GM18505 (cell line): ENCODE data around the gene DPH7.

Experiments used
- ATAC-seq: cut with Tn5 transposase; IDR thresholded peaks from one replicate; pipeline ENCODE4 v1.9.1; 2021; ENCODE audit not compliant: unreplicated experiment
- POLR2A ChIP-seq: IDR thresholded peaks from 4 replicates; pipeline ENCODE4 v1.6.1; 2011; ENCODE audit warnings: borderline replicate concordance; ENCODE audit not compliant: insufficient read depth, insufficient read length; ENCODE audit errors: extremely low read depth

Gene DPH7

DNA sequence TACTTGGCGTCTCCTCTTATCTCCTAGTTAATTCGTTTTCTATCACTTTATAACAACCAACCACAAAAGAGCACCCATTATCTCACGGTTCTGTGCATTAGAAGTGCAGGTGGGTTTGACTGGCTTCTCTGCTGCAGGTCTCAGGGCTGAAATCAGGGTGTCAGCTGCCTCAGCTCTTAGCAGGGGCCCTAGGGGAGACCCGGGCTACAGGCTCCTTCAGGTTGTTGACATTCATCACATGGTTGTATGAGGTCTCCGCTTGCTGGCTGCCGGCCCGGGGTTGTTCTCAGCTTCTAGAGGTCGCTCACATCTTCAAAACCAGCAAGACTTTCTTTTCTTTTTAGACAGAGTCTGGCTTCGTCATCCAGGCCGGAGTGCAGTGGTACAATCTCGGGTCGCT lies 14.5 kb upstream of the DPH7 start:
- no peak for TF ChIP-seq POLR2A
- ATAC-seq: no peak

DNA sequence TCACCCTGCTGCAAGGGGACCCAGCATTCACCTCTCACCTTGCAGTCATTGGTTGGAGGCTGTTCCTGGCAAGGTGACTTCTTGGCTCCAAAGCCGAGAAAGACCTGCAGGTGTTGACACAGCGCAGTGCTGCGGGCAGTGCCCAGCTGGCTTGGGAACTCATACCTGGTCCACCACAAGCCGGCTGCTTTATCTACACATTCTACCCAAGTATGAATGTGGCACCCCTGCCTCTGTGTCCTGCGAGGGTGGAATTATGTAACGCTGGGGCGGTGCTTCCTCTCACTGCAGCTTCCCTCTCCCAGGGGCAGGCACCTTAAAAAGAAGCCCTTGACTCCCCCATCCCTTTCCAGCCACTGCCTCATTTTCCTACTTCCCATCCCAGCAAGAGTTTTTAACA lies 14.0 kb upstream of the DPH7 start:
- no peak for TF ChIP-seq POLR2A
- ATAC-seq: no peak

DNA sequence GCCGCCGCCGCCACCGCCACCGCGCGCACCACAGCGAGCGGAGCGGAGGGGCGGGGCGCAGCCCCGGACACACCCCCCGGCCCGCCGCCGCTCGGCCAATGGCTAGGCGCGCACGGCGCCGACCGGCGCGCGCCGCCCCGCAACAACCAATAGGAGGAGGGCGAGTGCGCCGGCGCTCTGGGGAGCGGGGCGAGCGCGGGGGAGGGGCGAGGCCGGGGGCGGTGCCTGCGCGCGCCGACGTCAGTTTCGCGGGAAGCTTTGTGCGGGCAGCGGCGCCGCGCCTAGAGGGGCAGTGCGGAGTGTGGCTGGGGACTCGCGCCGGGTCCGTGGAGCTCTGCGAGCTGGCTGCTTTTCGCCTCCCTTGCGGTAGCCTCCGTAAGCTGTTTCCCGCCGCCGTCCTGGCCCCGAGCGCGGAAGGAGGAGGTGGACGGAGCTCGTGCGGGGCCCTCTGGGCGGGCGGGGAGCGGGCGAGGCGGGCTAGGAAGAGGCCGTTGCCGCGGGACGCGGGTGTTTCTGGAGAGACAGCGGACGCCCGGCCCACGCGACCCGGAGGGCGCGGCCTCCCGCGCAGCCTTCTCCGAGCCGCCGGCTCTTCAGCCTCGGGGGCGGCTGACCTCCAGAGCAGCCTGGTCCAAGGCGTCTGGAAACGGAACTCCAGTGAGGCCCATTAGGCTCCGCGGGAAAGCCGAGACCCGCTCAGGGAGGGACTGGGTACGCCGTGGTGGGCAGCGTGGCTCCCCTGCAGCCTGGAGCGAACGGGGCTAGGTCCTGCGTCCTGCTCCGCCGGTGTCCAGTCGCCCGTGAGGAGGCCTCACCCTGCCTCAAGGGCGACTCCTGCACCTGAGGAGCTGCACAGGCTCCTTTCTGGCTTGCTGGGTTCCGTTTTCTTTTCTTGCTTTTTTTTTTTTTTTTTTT lies 12.0 kb upstream of the DPH7 start, which contains the start of gene ZMYND19:
ZMYND19 (minus strand) TSS at position 44 of the 915 bp plus-strand sequence. CDS start 249 bp downstream, outside the sequence.
- peak; percentile 83 for ATAC-seq
- TF ChIP-seq POLR2A: peak; percentile 29

DNA sequence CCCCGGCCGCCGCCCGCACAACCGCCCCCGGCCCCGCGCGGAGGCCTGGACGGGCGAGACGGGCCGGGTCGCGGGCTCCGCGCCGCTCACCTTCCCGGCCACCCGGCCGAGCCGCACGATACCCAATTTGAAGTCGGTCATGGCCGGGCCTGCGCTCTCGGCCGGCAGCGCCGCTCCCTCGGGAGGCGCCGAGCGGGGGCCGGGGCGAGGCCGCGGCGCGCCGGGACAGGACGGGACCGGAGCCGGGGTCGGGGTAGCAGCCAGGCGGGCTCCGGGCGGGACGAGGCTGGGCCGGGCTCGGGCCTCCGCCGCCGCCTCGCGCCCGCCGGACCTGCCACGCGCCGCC lies 11.4 kb upstream of the DPH7 start:
- ATAC-seq: peak; percentile 39
- TF ChIP-seq POLR2A: no peak

DNA sequence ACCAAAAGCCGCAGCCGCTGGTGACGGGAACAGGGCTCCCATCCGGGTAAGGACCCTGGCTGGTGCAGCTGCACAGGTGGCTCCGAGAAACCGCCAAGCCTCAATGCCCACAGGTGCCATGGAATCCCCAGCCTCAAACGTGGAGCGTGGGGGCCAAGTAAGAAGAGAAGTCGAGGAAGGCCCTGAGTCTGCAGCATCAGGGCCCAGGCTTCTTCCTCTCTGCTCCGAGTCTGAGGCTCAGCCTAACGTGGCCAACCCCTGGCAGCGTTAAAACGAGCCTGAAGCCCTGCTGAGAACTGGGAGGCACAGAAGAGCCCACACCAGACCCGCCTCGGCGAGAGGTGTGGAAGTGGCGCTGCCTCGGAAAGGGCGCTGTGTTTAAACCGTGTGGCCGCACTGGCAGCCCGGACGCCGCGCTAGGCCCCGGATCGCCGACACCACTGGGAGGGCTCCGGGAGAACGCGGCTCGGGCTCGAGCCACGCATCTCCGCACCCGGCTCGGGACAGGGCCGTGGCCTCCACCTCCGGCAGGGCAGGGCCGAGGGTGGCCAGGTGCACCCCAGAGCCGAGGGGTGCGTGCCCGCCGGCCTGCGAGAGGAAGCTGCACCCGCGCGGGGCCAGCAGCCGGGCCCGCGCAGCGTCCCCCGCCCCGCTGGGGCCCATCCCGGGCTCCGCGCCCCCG lies 10.9 kb upstream of the DPH7 start:
- ATAC-seq: peak; percentile 27
- TF ChIP-seq POLR2A: no peak

DNA sequence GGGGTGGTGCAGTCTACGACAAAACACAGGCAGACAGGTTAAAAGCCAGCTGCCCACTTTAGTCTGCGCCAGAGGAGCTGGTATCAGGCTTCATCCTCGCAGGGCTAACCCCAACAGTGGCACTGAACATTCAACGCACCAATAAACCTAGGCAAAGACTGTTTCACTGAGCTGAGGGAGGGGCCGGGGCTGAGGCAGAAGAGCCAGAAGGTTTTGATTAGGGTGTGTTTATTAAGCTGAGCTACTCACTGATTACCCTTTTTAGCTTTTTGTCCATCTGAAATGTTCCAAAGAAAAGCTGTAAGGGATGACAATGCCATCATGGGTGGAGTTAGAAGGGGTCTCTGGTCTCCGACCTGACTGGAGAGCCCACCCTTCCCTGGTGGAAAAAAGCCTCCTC lies 10.2 kb upstream of the DPH7 start:
- no peak for TF ChIP-seq POLR2A
- ATAC-seq: no peak

DNA sequence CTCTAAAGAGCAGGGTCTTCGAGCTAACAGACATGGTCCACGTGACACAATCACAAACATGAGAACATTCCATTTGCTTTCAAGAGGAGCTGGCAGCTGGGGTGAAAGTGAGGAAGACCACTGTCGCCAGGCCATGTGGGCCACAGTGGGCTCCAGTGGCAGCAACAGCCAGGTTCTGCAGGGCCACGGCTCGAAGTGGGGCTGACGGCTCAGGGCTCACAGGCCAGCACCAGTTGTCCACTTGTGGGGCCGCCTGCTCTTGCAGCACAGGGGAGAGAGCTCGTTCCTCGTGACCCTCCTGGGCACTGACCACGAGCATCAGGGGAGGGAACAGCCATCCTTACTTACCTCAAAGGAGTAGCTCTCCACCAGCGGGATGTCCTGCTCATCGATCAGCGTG lies 9.6 kb upstream of the DPH7 start:
- no peak for ATAC-seq
- TF ChIP-seq POLR2A: no peak

DNA sequence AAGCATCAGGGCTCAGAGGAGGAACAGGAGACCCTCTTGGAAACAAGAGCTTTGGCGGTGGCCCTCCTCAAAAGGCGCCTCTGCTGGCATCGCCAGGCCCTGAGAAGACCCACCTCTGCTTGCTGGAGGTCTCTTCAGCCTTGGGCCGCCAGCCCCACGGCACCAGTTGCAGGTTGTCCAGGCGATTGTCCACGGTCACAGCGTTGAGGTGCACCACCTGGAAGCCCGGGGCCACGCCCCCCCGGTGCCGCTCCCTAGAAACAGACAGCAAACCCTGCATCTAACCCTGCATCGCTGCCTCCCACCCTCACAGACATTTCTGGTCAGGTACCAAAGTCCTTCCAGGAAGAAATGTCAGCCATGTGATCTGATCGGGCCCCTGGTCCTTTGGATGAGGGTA lies 8.1 kb upstream of the DPH7 start:
- no peak for TF ChIP-seq POLR2A
- no peak for ATAC-seq

DNA sequence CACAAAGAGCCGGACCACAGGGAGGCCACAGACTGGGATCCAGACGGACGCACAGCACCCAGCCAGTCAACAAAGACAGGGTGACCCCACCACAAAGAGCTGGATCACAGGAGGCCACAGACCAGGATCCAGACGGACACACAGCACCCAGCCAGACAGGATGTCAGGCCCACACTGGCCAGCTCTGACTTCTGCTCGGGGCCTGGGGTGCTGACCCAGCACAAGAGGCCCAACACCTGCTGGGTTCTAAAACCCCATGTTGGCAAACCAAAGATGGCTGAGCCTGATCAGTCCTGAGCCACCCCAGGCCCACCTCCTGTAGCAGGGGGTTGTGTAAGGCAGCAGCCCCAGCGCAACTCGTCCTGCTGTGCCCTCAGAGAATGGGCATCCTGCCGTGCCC lies 5.2 kb upstream of the DPH7 start:
- no peak for ATAC-seq
- no peak for TF ChIP-seq POLR2A

DNA sequence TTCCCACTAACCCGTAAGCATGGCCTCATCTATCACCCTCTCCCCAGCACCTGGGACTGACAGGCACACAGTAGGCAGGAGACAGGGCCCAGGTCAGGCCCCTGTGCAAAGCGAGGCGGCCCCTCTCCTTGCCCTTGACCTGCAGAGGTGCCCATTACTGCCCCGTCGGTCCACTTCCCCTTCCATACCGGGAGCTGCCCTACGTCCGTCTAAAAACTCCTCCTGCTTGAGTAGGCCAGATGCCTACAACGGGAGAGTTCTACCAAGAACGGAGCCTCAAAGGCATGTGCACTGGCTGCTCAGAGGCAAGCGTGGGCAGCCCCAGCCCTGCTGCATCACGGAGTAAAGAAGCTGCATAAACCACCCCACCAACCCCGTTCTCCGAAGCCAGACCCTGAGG lies 4.6 kb upstream of the DPH7 start:
- TF ChIP-seq POLR2A: no peak
- no peak for ATAC-seq

DNA sequence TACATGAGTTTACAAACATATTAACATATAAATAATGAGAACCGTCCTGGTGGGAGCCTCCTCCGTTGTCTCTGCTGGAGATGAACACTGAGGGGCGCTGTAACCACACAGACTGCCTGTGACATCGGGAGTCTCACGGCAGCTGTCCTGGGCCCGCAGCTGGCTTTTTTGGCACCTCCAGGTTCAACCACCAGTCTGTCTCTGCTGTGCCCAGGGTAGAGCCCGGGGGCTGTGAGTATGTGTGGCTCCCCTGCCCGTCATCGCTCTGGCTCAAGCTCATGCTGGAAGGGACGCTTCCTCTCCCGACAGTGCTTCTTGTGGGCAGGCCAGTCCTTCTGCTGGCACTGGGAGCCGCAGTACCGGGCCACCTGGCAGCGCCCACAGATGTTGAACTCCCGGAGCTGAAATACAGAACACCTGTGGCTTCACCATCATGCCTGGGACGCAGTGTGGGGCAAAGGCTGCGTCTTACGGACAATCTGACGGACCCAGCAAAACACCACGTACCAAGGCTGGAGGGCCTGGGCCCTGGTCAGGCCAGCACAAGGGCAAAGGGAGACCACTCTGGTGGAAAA lies 3.6 kb upstream of the DPH7 start:
- TF ChIP-seq POLR2A: no peak
- no peak for ATAC-seq

DNA sequence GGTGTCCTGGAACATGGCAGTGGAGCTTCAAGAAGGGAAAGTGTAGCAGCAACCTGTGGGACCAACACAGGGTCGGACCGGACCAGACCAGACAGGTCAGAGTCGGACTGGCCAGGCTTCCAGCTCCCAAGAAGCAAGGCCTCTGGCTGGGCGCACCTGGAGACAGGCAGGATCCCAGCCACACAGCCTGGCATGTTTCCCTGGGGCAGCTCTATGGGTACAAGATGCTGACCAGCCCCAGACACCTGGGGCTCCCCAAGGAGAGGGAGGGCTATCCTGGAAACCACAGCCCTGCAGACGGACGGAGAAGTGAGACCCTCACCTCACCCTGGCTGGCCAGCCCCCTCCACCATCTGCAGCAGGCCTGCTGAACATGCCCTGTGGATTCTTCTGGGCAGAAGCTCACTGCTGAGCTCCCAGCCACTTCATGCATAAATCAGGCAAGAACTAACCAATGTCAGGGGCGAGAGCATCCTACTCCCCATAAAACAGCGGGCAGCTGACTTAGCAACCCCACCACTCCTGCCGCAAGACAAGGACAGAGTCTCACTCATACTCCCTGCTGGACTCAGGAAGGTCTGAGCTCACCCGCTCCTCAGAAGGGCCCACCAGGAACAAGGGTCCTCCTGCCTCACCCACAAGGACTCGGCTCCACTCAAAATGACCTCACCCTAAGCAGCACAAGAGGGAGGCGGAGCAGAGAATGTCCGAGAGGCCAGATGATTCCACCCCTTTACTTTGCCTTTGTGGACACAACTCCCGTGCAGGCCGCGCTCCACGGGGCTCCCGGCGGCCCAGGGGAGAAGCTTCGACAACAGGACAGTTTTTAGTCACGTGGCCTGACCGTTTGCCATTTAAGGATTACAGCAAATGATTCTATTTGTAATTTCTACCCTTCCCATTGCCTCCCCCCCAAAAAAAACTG lies 2.9 kb upstream of the DPH7 start:
- no peak for ATAC-seq
- TF ChIP-seq POLR2A: no peak

DNA sequence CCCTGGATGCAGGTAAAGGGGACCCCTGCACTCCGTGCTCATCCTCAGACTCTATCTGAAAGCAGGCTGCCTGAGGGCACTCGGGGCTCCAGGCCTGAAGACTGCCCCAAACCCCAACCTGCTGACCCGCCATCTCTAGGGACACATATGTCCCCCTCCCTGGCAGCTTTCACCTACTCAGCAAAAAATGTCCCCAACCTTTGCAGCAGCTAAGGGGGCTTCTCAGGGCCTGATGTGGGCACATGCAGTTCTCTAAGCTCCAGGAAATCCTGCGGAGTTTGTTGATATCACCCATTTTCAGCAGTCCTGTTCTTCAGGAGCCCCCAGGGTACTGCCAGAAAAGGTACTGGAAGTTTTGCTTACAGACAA lies 2.2 kb upstream of the DPH7 start:
- TF ChIP-seq POLR2A: no peak
- no peak for ATAC-seq

DNA sequence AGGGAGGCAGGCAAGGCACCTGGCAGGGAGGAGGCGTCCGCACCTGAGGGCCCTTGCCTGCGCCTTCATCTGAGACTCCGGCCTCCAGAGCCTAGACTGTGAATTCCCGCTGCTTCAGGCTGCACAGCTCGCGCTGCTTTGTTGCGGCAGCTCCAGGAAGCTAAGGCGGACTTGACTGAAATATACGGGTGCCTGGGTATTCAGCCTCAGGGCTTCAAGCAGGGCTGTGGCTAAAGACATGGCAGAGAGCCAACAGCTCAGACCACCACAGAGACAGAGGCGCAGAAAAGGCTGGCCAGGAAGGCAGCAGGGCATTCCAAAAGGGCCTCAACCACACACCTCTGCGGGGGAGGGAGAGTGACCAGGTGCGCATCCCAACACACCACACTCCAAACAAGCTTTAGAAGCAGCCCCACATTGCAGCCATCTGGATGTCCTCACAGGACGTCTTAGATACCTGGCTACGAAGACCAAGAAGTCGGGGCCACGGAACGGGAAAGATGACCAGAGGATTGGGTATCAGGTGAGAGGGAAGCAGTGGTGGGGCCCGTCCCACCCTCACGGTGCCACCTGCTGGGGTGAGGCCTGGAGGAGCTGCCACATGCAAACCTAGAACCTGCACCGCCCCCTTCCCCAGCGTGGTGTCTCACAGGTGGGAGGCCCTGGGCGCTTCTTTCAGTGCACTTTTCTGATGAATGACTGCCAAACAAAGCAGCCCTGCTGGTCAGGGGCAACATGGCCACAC lies 1.7 kb upstream of the DPH7 start:
- no peak for TF ChIP-seq POLR2A
- no peak for ATAC-seq
